ENCODE measurements around the gene PCAT6. TPM values are rescaled to one million over a fixed set of nuclear protein-coding genes. Genes with fewer than 3 reads are reported as not detected.

PCAT6 gene
- total and polyA plus RNA-seq, 2 donors (not counting 3 experiments of a cell fraction or from before 2014, with no cell fraction given), result 1.7 to 2.4 TPM

- intact Hi-C loops (cut with micrococcal nuclease) (no loop called here), dilution Hi-C loops (cut with MboI; ENCODE audit: extremely low pct_ligation_motif_present, low sequenced_read_pairs) (no loop called here)
- no peak overlapping the region for H3K9ac ChIP-seq (replicated peaks; ENCODE audit: extremely low read depth, insufficient read depth, low read length)
- no peak overlapping the region for H3K27ac ChIP-seq (ENCODE audit: insufficient read depth, low read depth, low read length)
- no peak overlapping the region for H2AFZ ChIP-seq (ENCODE audit: low read depth, low read length)
- CTCF ChIA-PET, result interaction anchor here (1.4 kb wide), 1 partner anchor 10 kb away, joined by 4 read pairs; no protein-coding TSS in a partner anchor
- no peak overlapping the region for H3K4me3 ChIP-seq (replicated peaks in 1 of 3; ENCODE audit: insufficient read depth in 1 of 3, low read depth in 1 of 3, low read length in 3 of 3)
- peaks cover 0 to 4% of the 10 kb centered on the region in 2 experiments for H3K27me3 ChIP-seq (ENCODE audit: control insufficient read depth in 2 of 2, insufficient read depth in 2 of 2, low read length in 2 of 2)
- POLR2A ChIA-PET, result no interaction called here
- H3K4me1 ChIP-seq (ENCODE audit: control insufficient read depth, extremely low read depth, insufficient read depth, low read length), result no peaks in the 10 kb centered on the region
- BruUV-seq (replicated peaks), result no TSS peak
- H3K9me3 ChIP-seq (replicated peaks; ENCODE audit: control insufficient read depth, insufficient read depth, low read length), result no peaks in the 10 kb centered on the region
- no peaks in the 10 kb centered on the region for H3K79me2 ChIP-seq (ENCODE audit: control insufficient read depth, insufficient read depth, low read length)
- no peaks in the 10 kb centered on the region for H3K36me3 ChIP-seq (ENCODE audit: control insufficient read depth in 2 of 2, extremely low read depth in 1 of 2, insufficient read depth in 2 of 2, low read length in 2 of 2)
- FAIRE-seq, result no peak
- no peak overlapping the region for H3K4me2 ChIP-seq (ENCODE audit: insufficient read depth, low read length)
- H4K20me1 ChIP-seq (replicated peaks; ENCODE audit: control insufficient read depth, extremely low read depth, insufficient read depth, low read length), result no peaks in the 10 kb centered on the region
- TF ChIP-seq POLR2A (IDR thresholded peaks at IDR 0.05; ENCODE audit: low read depth, low read length) (no peak), GATA2 (IDR thresholded peaks at IDR 0.05; ENCODE audit: insufficient read depth, insufficient read length, low read depth, low read length) (no peak), MYC (IDR thresholded peaks at IDR 0.05; ENCODE audit: low read depth, low read length) (no peak), JUN (IDR thresholded peaks at IDR 0.05; ENCODE audit: borderline replicate concordance, insufficient read depth, insufficient read length, low read depth) (no peak), POLR2AphosphoS5 (IDR thresholded peaks at IDR 0.05; ENCODE audit: insufficient read depth, low read depth, low read length) (no peak), CTCF (IDR thresholded peaks at IDR 0.05; ENCODE audit: extremely low read depth in 1 of 2, insufficient read depth in 1 of 2, low read depth in 1 of 2, low read length in 2 of 2) (no peak), EZH2 (IDR thresholded peaks at IDR 0.05; ENCODE audit: borderline replicate concordance, low read depth, low read length, severe bottlenecking) (no peak)
- H3K9me1 ChIP-seq (replicated peaks; ENCODE audit: control insufficient read depth, extremely low read depth, insufficient read depth, low read length), result no peaks in the 10 kb centered on the region
- DNase-seq (ENCODE audit: low read depth, low spot score), result no peak
Measured at GRCh38 chr1:202844259-202844658, 33.5 kb downstream of the PCAT6 start.
